SK-N-SH (cell line): ENCODE results near the gene TMEM134. TPM values are rescaled to one million over a fixed set of nuclear protein-coding genes. Genes with fewer than 3 reads are reported as not detected.

ENCODE experiments used
- CTCF ChIA-PET: fragments of 300-600, 350-600 bp; formaldehyde crosslinking; extraction: SDS; loops from one replicate; lab custom pipeline; 2021; lab: Yijun Ruan, JAX
- POLR2A ChIA-PET: fragments of 350-600 bp; sonication (Branson Sonifier 250); formaldehyde crosslinking; extraction: SDS; loops from one replicate; lab custom pipeline; 2020; ENCODE audit warnings: antibody characterized with exemption, inconsistent platforms; lab: Yijun Ruan, JAX
- DNase-seq: peaks from one replicate; pipeline ENCODE4 v3.0.0; 2012
- H2AFZ ChIP-seq: fragments of 200-600 bp; sonication (generic); 2 replicates; pipeline ENCODE4 v1.8.1; 2016; ENCODE audit warnings: antibody characterized with exemption, mild to moderate bottlenecking, low read depth
- H3F3A ChIP-seq: fragments of 200-600 bp; sonication (generic); replicated peaks from 2 replicates; pipeline ENCODE3; 2016; ENCODE audit warnings: antibody characterized with exemption, mild to moderate bottlenecking; ENCODE audit not compliant: insufficient read depth
- H3K27ac ChIP-seq, 2 experiments: fragments of 200-500 bp in 1 of 2; fragments of 200-600 bp in 1 of 2; sonication (Bioruptor generic) in 1 of 2; sonication (generic), shearing (Covaris generic) in 1 of 2; 2 replicates each; pipeline versions ENCODE4 v1.5.1 to v1.6.1; 2014 to 2016; ENCODE audit warnings: low read depth in 2 of 2, inconsistent platforms in 1 of 2, low read length in 1 of 2, mild to moderate bottlenecking in 1 of 2, mixed read lengths in 1 of 2
- H3K27me3 ChIP-seq: fragments of 200-600 bp; sonication (generic), shearing (Covaris generic); 2 replicates; pipeline ENCODE4 v1.6.1; 2016; ENCODE audit warnings: mixed run types; ENCODE audit not compliant: insufficient read depth
- H3K36me3 ChIP-seq, 2 experiments: fragments of 200-500 bp in 1 of 2; fragments of 200-600 bp in 1 of 2; sonication (Bioruptor generic) in 1 of 2; sonication (generic) in 1 of 2; replicated peaks in 1 of 2; 2 replicates each; pipeline versions ENCODE3 to v1.5.1; 2014 to 2016; ENCODE audit warnings: low read length in 1 of 2, mild to moderate bottlenecking in 1 of 2; ENCODE audit not compliant: insufficient read depth in 2 of 2, control insufficient read depth in 1 of 2
- H3K4me1 ChIP-seq, 2 experiments: fragments of 200-500 bp in 1 of 2; fragments of 200-600 bp in 1 of 2; sonication (Bioruptor generic) in 1 of 2; sonication (generic), shearing (Covaris generic) in 1 of 2; 2 replicates each; pipeline versions ENCODE4 v1.5.1 to v1.6.1; 2014 to 2016; ENCODE audit warnings: low read depth in 1 of 2, low read length in 1 of 2, mixed run types in 1 of 2; ENCODE audit not compliant: insufficient read depth in 2 of 2, control insufficient read depth in 1 of 2
- H3K4me2 ChIP-seq: fragments of 200-600 bp; sonication (generic), shearing (Covaris generic); 2 replicates; pipeline ENCODE4 v1.6.1; 2017; ENCODE audit warnings: mixed run types
- H3K4me3 ChIP-seq, 2 experiments: fragments of 200-500 bp in 1 of 2; fragments of 200-600 bp in 1 of 2; sonication (Bioruptor generic) in 1 of 2; sonication (generic), shearing (Covaris generic) in 1 of 2; 2 replicates each; pipeline versions ENCODE4 v1.5.1 to v1.8.1; 2014 to 2016; ENCODE audit warnings: low read depth in 2 of 2, inconsistent platforms in 1 of 2, low read length in 1 of 2, mild to moderate bottlenecking in 1 of 2, mixed read lengths in 1 of 2, moderate library complexity in 1 of 2
- H3K79me2 ChIP-seq: fragments of 200-600 bp; sonication (generic); 2 replicates; pipeline ENCODE4 v1.8.1; 2017; ENCODE audit warnings: mild to moderate bottlenecking; ENCODE audit not compliant: insufficient read depth
- H3K9ac ChIP-seq: fragments of 200-600 bp; sonication (generic); 2 replicates; pipeline ENCODE4 v1.6.1; 2017; ENCODE audit warnings: mixed run types
- H3K9me2 ChIP-seq: fragments of 200-600 bp; sonication (generic); 2 replicates; pipeline ENCODE4 v1.6.1; 2017; ENCODE audit warnings: mixed run types
- H3K9me3 ChIP-seq: fragments of 200-600 bp; sonication (generic); 2 replicates; pipeline ENCODE4 v1.6.1; 2017; ENCODE audit warnings: mixed run types, mild to moderate bottlenecking, moderate library complexity
- H4K20me1 ChIP-seq: fragments of 200-600 bp; sonication (generic); 2 replicates; pipeline ENCODE4 v1.6.1; 2017; ENCODE audit warnings: mild to moderate bottlenecking, mixed run types; ENCODE audit not compliant: insufficient read depth
- ELF1 ChIP-seq: IDR thresholded peaks from 2 replicates; pipeline ENCODE4 v1.4.0; 2012
- JUND ChIP-seq: IDR thresholded peaks from 2 replicates; pipeline ENCODE4 v1.4.0; 2012
- MXI1 ChIP-seq: IDR thresholded peaks from 2 replicates; pipeline ENCODE4 v1.6.1; 2012; ENCODE audit warnings: mild to moderate bottlenecking, low read depth, low read length, improper control_type of control experiment
- POLR2AphosphoS5 ChIP-seq: IDR thresholded peaks from 2 replicates; pipeline ENCODE4 v1.6.1; 2012; ENCODE audit warnings: low read depth, low read length
- RXRA ChIP-seq: IDR thresholded peaks from 2 replicates; pipeline ENCODE4 v1.4.0; 2012; ENCODE audit warnings: low read depth, mild to moderate bottlenecking, borderline replicate concordance
- SIN3A ChIP-seq: IDR thresholded peaks from 2 replicates; pipeline ENCODE4 v1.6.1; 2012; ENCODE audit warnings: low read depth, mild to moderate bottlenecking, low read length, moderate library complexity, borderline replicate concordance
- TAF1 ChIP-seq: IDR thresholded peaks from 2 replicates; pipeline ENCODE4 v1.6.1; 2012; ENCODE audit warnings: low read depth, mild to moderate bottlenecking, low read length, moderate library complexity, borderline replicate concordance
- WGBS: methylation state at CpG from one replicate; pipeline ENCODE4 v1.1.6; 2017; ENCODE audit warnings: low lambda C conversion rate; 5-methylcytosine and 5-hydroxymethylcytosine counted together
- polyA plus RNA-seq, 3 experiments: library from polyadenylated mRNA; depleted of rRNA; stranded (reverse); fragments of >200 nt; gene quantifications; 2 replicates each; pipeline ENCODE4 v1.2.3, GENCODE V29; 2012
- TF ChIP-seq, protein P1 (sequence below): IDR thresholded peaks from 2 replicates; pipeline ENCODE4; 2012
- TF ChIP-seq, protein P2 (sequence below): fragments of 200-600 bp; sonication (generic); IDR thresholded peaks from 2 replicates; pipeline ENCODE4 v1.6.1; 2017; ENCODE audit warnings: antibody characterized with exemption, mild to moderate bottlenecking, moderate library complexity
- TF ChIP-seq, protein P3 (sequence below): IDR thresholded peaks from 2 replicates; pipeline ENCODE4 v1.6.1; 2012; ENCODE audit warnings: mild to moderate bottlenecking, low read depth, low read length, moderate library complexity
- TF ChIP-seq, protein P4 (sequence below): IDR thresholded peaks from 2 replicates; pipeline ENCODE4 v1.4.0; 2012; ENCODE audit warnings: low read depth
- TF ChIP-seq, protein P5 (sequence below): IDR thresholded peaks from 2 replicates; pipeline ENCODE4 v1.4.0; 2012; ENCODE audit warnings: low read depth, borderline replicate concordance

The TMEM134 gene
- polyA plus RNA-seq, 1 of the 3 experiments (the other 2 are of a cell fraction), result 132 TPM

DNA sequence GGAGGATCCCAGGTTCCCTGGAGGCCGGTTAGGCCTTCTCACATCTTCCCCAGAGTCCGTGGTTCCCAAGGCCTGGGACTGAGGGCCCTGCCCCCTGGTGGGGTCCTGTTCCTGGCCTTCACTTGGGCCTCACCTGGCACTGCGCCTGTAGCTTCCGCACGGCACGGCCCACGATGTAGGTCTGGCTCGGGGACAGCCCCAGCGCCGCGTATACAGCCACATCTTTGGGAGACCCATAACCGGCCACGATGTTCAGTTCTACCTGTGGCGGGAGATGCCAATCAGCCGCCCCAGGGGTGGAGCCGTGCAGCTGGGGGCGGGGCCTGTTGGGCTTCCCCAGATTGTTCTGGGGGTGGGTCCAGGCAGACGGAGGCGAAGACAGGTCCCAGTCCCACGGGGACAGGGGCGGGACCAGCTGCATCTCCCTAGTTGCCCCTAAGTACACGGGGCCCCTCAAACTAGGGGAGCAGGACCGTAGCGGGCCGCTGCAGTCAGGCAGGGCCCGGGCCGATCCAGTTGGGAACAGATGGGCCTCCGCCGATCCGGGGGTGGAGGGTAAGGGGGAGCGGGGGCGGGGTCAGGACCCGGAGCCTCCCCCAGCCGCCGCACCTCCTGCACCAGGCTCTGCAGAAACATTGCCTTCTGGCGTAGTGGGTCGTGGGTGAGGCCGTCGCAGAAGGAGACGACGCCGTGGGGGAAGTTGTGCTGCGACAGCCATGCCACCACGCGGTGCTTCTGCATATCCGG lies 23.9 kb upstream of the TMEM134 start:
- peaks cover 0 to 44% of the 10 kb centered on the region in 2 experiments for H3K36me3 ChIP-seq
- H3K27me3 ChIP-seq, result no peaks in the 10 kb centered on the region
- TF ChIP-seq, protein P1, sequence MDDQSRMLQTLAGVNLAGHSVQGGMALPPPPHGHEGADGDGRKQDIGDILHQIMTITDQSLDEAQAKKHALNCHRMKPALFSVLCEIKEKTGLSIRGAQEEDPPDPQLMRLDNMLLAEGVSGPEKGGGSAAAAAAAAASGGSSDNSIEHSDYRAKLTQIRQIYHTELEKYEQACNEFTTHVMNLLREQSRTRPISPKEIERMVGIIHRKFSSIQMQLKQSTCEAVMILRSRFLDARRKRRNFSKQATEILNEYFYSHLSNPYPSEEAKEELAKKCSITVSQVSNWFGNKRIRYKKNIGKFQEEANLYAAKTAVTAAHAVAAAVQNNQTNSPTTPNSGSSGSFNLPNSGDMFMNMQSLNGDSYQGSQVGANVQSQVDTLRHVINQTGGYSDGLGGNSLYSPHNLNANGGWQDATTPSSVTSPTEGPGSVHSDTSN, result peak; percentile 6; the same call in 1 of the 2 replicates
- TF ChIP-seq, protein P2, sequence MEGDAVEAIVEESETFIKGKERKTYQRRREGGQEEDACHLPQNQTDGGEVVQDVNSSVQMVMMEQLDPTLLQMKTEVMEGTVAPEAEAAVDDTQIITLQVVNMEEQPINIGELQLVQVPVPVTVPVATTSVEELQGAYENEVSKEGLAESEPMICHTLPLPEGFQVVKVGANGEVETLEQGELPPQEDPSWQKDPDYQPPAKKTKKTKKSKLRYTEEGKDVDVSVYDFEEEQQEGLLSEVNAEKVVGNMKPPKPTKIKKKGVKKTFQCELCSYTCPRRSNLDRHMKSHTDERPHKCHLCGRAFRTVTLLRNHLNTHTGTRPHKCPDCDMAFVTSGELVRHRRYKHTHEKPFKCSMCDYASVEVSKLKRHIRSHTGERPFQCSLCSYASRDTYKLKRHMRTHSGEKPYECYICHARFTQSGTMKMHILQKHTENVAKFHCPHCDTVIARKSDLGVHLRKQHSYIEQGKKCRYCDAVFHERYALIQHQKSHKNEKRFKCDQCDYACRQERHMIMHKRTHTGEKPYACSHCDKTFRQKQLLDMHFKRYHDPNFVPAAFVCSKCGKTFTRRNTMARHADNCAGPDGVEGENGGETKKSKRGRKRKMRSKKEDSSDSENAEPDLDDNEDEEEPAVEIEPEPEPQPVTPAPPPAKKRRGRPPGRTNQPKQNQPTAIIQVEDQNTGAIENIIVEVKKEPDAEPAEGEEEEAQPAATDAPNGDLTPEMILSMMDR, result no peak
- no peaks in the 10 kb centered on the region for H3K4me1 ChIP-seq
- H3K9me3 ChIP-seq, result no peaks in the 10 kb centered on the region
- POLR2A ChIA-PET, result no interaction called here
- peaks cover 6% of the 10 kb centered on the region for H3F3A ChIP-seq
- WGBS, result 96% methylated on average over 30 of the region's 46 CpGs
- H3K4me2 ChIP-seq, result no peak overlapping the region
- no peak overlapping the region for H2AFZ ChIP-seq
- no peaks in the 10 kb centered on the region for H3K9me2 ChIP-seq
- CTCF ChIA-PET, result interaction anchor here (1.0 to 1.2 kb wide), 2 partner anchors 15 to 101 kb away, joined by 3 read pairs; partner anchors contain the start of genes CDK2AP2 and RAD9A
- no peaks in the 10 kb centered on the region for H4K20me1 ChIP-seq
- no peak overlapping the region for H3K27ac ChIP-seq
- DNase-seq, result peak; percentile 47
- no peak overlapping the region for H3K9ac ChIP-seq
- no peaks in the 10 kb centered on the region for H3K79me2 ChIP-seq
- no peak overlapping the region for H3K4me3 ChIP-seq

DNA sequence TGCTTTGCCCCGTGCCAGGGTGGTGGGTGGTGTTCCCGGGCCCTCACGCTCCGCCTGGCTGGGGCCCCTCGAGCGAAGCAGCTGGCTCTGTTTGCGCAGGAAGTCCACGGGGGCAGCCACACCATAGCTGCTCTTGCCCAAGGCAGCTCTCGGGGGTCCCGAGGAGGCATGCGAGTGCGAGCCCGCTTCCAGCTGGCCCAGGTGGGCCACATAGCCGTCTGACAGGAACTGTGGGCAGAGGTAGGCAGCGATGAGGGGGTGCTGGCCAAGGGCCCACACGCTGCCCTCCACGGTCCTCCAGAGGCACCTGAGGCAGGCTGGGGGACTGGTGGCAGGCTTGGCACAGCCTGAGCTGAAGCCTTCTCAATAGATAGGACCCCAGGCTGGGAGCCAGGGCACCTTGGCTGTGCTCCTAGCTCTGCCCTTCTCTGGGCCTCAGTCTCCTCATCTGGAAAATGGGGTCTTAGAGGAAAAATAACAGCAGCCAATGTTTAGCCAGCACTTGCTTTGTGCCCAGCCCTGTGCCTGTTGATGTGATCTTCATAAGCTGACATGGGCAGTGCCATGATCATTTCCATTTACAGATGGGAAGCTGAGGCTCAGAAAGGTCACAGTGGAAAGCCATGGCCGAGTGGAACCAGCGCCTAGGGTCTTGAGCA lies 23.1 kb upstream of the TMEM134 start:
- Histone ChIP-seq H3K36me3 (peaks cover 0 to 49% of the 10 kb centered on the region in 2 experiments), H3K9me3 (no peaks in the 10 kb centered on the region), H3K4me1 (no peaks in the 10 kb centered on the region), H3K9me2 (no peaks in the 10 kb centered on the region), H2AFZ (no peak overlapping the region), H3K9ac (no peak overlapping the region), H3K27ac (no peak overlapping the region), H3F3A (peaks cover 6% of the 10 kb centered on the region), H3K79me2 (no peaks in the 10 kb centered on the region), H3K4me2 (no peak overlapping the region), H3K4me3 (no peak overlapping the region), H3K27me3 (no peaks in the 10 kb centered on the region), H4K20me1 (no peaks in the 10 kb centered on the region)
- ChIA-PET POLR2A (no interaction called here), CTCF (interaction anchor here (1.0 to 1.2 kb wide), 2 partner anchors 16 to 100 kb away, joined by 3 read pairs; partner anchors contain the start of genes CDK2AP2 and RAD9A)
- no peak for DNase-seq
- TF ChIP-seq ELF1 (no peak), RXRA (no peak), JUND (no peak), TAF1 (no peak), SIN3A (no peak), POLR2AphosphoS5 (no peak), MXI1 (no peak)
- TF ChIP-seq, protein P3, sequence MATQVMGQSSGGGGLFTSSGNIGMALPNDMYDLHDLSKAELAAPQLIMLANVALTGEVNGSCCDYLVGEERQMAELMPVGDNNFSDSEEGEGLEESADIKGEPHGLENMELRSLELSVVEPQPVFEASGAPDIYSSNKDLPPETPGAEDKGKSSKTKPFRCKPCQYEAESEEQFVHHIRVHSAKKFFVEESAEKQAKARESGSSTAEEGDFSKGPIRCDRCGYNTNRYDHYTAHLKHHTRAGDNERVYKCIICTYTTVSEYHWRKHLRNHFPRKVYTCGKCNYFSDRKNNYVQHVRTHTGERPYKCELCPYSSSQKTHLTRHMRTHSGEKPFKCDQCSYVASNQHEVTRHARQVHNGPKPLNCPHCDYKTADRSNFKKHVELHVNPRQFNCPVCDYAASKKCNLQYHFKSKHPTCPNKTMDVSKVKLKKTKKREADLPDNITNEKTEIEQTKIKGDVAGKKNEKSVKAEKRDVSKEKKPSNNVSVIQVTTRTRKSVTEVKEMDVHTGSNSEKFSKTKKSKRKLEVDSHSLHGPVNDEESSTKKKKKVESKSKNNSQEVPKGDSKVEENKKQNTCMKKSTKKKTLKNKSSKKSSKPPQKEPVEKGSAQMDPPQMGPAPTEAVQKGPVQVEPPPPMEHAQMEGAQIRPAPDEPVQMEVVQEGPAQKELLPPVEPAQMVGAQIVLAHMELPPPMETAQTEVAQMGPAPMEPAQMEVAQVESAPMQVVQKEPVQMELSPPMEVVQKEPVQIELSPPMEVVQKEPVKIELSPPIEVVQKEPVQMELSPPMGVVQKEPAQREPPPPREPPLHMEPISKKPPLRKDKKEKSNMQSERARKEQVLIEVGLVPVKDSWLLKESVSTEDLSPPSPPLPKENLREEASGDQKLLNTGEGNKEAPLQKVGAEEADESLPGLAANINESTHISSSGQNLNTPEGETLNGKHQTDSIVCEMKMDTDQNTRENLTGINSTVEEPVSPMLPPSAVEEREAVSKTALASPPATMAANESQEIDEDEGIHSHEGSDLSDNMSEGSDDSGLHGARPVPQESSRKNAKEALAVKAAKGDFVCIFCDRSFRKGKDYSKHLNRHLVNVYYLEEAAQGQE, result no peak
- TF ChIP-seq, protein P4, sequence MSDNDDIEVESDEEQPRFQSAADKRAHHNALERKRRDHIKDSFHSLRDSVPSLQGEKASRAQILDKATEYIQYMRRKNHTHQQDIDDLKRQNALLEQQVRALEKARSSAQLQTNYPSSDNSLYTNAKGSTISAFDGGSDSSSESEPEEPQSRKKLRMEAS, result no peak
- TF ChIP-seq, protein P5, sequence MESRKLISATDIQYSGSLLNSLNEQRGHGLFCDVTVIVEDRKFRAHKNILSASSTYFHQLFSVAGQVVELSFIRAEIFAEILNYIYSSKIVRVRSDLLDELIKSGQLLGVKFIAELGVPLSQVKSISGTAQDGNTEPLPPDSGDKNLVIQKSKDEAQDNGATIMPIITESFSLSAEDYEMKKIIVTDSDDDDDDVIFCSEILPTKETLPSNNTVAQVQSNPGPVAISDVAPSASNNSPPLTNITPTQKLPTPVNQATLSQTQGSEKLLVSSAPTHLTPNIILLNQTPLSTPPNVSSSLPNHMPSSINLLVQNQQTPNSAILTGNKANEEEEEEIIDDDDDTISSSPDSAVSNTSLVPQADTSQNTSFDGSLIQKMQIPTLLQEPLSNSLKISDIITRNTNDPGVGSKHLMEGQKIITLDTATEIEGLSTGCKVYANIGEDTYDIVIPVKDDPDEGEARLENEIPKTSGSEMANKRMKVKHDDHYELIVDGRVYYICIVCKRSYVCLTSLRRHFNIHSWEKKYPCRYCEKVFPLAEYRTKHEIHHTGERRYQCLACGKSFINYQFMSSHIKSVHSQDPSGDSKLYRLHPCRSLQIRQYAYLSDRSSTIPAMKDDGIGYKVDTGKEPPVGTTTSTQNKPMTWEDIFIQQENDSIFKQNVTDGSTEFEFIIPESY, result no peak
- WGBS, result 100% methylated on average over 2 of the region's 19 CpGs
